Measurements from ENCODE around the gene TRAF7. TPM values are rescaled to one million over a fixed set of nuclear protein-coding genes. Genes with fewer than 3 reads are reported as not detected.

TRAF7 gene
- polyA plus RNA-seq, 3 donors = 5.9 to 41.9 (median 6.7) TPM

GRCh38 chr16:2181952-2182351 is 26.4 kb downstream of the TRAF7 start:
- peaks cover 2 to 10% of the 10 kb centered on the region in 2 donors for H3K36me3 ChIP-seq (replicated peaks in 1 of 2; ENCODE audit: control insufficient read depth in 1 of 2, insufficient read depth in 2 of 2, low read length in 2 of 2)
- Mint-ChIP-seq H3K27ac (peak overlapping the region in 2 of 7 donors; percentile 58 to 64), H3K4me1 (no peaks in the 10 kb centered on the region), H3K36me3 (peaks cover 5 to 7% of the 10 kb centered on the region in 2 donors), H3K9me3 (peaks cover 0 to 2% (median 0%) of the 10 kb centered on the region in 7 donors), H3K4me3 (no peak overlapping the region), H3K27me3 (ENCODE audit: low read depth in 3 of 3) (peaks cover 2 to 7% (median 3%) of the 10 kb centered on the region in 3 donors)
- 96% methylated on average over 19 of the region's 20 CpGs for WGBS (ENCODE audit: insufficient coverage)
- no peak overlapping the region for H3K27ac ChIP-seq (ENCODE audit: low read depth in 1 of 2, low read length in 2 of 2)
- no peak for TF ChIP-seq CTCF (IDR thresholded peaks at IDR 0.05)
- no peak overlapping the region for H3K4me2 ChIP-seq (replicated peaks; ENCODE audit: extremely low read depth, low read length, poor library complexity, severe bottlenecking)
- H2AFZ ChIP-seq (ENCODE audit: insufficient read depth, low read depth, low read length, poor library complexity, severe bottlenecking) = no peak overlapping the region
- no peaks in the 10 kb centered on the region for H3K4me1 ChIP-seq (ENCODE audit: control insufficient read depth in 1 of 2, insufficient read depth in 2 of 2, low read length in 2 of 2)
- DNase-seq = no peak
- intact Hi-C loops (cut with micrococcal nuclease) = no loop called here
- no peak overlapping the region for H3K9ac ChIP-seq (ENCODE audit: insufficient read depth, low read length, poor library complexity, severe bottlenecking)
- no peaks in the 10 kb centered on the region for H3K79me2 ChIP-seq (ENCODE audit: insufficient read depth, low read length)
- no peaks in the 10 kb centered on the region for H4K20me1 ChIP-seq (ENCODE audit: insufficient read depth, low read length)
- H3K27me3 ChIP-seq (ENCODE audit: control insufficient read depth in 2 of 2, insufficient read depth in 2 of 2, low read length in 2 of 2) = peaks cover 0 to 3% of the 10 kb centered on the region in 2 donors
- H3K9me3 ChIP-seq (replicated peaks in 1 of 2; ENCODE audit: control insufficient read depth in 1 of 2, insufficient read depth in 1 of 2, low read length in 2 of 2) = no peaks in the 10 kb centered on the region
- H3K4me3 ChIP-seq (replicated peaks in 1 of 3; ENCODE audit: low read depth in 2 of 3, low read length in 3 of 3) = no peak overlapping the region

- no peak overlapping the region for H2AFZ ChIP-seq (ENCODE audit: insufficient read depth, low read depth, low read length, poor library complexity, severe bottlenecking)
- TF ChIP-seq CTCF (IDR thresholded peaks at IDR 0.05) = no peak
- no peaks in the 10 kb centered on the region for H3K4me1 Mint-ChIP-seq
- H3K9ac ChIP-seq (ENCODE audit: insufficient read depth, low read length, poor library complexity, severe bottlenecking) = no peak overlapping the region
- H4K20me1 ChIP-seq (ENCODE audit: insufficient read depth, low read length) = no peaks in the 10 kb centered on the region
- H3K4me2 ChIP-seq (replicated peaks; ENCODE audit: extremely low read depth, low read length, poor library complexity, severe bottlenecking) = no peak overlapping the region
- no peaks in the 10 kb centered on the region for H3K79me2 ChIP-seq (ENCODE audit: insufficient read depth, low read length)
- H3K9me3 Mint-ChIP-seq = peaks cover 0 to 2% (median 0%) of the 10 kb centered on the region in 7 donors
- no peak overlapping the region for H3K27ac ChIP-seq (ENCODE audit: low read depth in 1 of 2, low read length in 2 of 2)
- H3K9me3 ChIP-seq (replicated peaks in 1 of 2; ENCODE audit: control insufficient read depth in 1 of 2, insufficient read depth in 1 of 2, low read length in 2 of 2) = no peaks in the 10 kb centered on the region
- H3K27me3 Mint-ChIP-seq (ENCODE audit: low read depth in 3 of 3) = peaks cover 2 to 7% (median 5%) of the 10 kb centered on the region in 3 donors
- no peaks in the 10 kb centered on the region for H3K4me1 ChIP-seq (ENCODE audit: control insufficient read depth in 1 of 2, insufficient read depth in 2 of 2, low read length in 2 of 2)
- no peak overlapping the region for H3K4me3 Mint-ChIP-seq
- no peak for DNase-seq
- no peak overlapping the region for H3K4me3 ChIP-seq (replicated peaks in 1 of 3; ENCODE audit: low read depth in 2 of 3, low read length in 3 of 3)
- peaks cover 0 to 3% of the 10 kb centered on the region in 2 donors for H3K27me3 ChIP-seq (ENCODE audit: control insufficient read depth in 2 of 2, insufficient read depth in 2 of 2, low read length in 2 of 2)
- no peaks in the 10 kb centered on the region for H3K36me3 ChIP-seq (replicated peaks in 1 of 2; ENCODE audit: control insufficient read depth in 1 of 2, insufficient read depth in 2 of 2, low read length in 2 of 2)
- intact Hi-C loops (cut with micrococcal nuclease) = no loop called here
- no peaks in the 10 kb centered on the region for H3K36me3 Mint-ChIP-seq
- no peak overlapping the region for H3K27ac Mint-ChIP-seq
- 94% methylated on average over 30 of the region's 30 CpGs for WGBS (ENCODE audit: insufficient coverage)
Observed at GRCh38 chr16:2183671-2184070, 28.1 kb downstream of the TRAF7 start.

Measured in CD14-positive monocyte (primary cell).